Mucosa of stomach (tissue), 1 donor: ENCODE data around the gene PITRM1.
"Not testable (repeated sequence)": the region's sequence is repeated elsewhere in the genome, so short reads cannot be mapped to it uniquely, and the experiment has no call there.

Source experiments
- H3K27me3 ChIP-seq: one replicate; pipeline ENCODE4 v1.7.0; 2013; ENCODE audit warnings: mild to moderate bottlenecking, low read length; ENCODE audit not compliant: control insufficient read depth, insufficient read depth
- H3K36me3 ChIP-seq: one replicate; pipeline ENCODE4 v1.7.0; 2013; ENCODE audit warnings: low read length; ENCODE audit not compliant: control insufficient read depth, insufficient read depth
- H3K4me1 ChIP-seq: one replicate; pipeline ENCODE4 v1.7.0; 2013; ENCODE audit warnings: mild to moderate bottlenecking, low read length; ENCODE audit not compliant: control insufficient read depth, insufficient read depth
- H3K4me3 ChIP-seq: one replicate; pipeline ENCODE4 v1.7.0; 2013; ENCODE audit warnings: low read length
- H3K9ac ChIP-seq: one replicate; pipeline ENCODE4 v1.7.0; 2013; ENCODE audit warnings: mild to moderate bottlenecking, low read length, moderate library complexity
- H3K9me3 ChIP-seq: one replicate; pipeline ENCODE4 v1.7.0; 2013; ENCODE audit warnings: mild to moderate bottlenecking, low read length, moderate library complexity; ENCODE audit not compliant: control insufficient read depth
- donor health status: Pancreatic carcinoma.

Gene PITRM1

DNA sequence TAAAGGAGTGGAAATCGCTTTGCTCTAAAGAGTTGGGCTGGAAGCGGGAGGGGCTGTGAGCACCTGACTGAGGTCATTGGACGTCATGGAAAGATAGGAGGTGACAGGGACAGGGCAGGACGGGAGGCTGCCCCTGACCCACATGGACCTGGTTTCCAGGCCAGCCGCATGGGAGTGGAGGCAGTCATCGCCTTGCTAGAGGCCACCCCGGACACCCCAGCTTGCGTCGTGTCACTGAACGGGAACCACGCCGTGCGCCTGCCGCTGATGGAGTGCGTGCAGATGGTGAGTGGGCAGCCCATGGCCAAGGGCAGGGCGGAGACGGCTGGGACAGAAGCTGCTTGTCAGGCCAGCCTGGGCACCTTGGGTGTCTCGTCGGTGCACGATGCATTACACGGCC, 63.4 kb downstream of the PITRM1 start:
- no peaks in the 10 kb centered on the region for H3K4me1 ChIP-seq
- peaks cover 11% of the 10 kb centered on the region for H3K36me3 ChIP-seq

GRCh38 chr10:3108575-3109105, 63.9 kb downstream of the PITRM1 start:
- H3K9ac ChIP-seq = no peak overlapping the region
- no peaks in the 10 kb centered on the region for H3K9me3 ChIP-seq
- peaks cover 11% of the 10 kb centered on the region for H3K36me3 ChIP-seq
- no peaks in the 10 kb centered on the region for H3K27me3 ChIP-seq
- no peak overlapping the region for H3K4me3 ChIP-seq
- H3K4me1 ChIP-seq = no peaks in the 10 kb centered on the region

More for the DNA sequence above, 63.4 kb downstream of the PITRM1 start:
- no peaks in the 10 kb centered on the region for H3K9me3 ChIP-seq
- no peak overlapping the region for H3K4me3 ChIP-seq
- no peaks in the 10 kb centered on the region for H3K27me3 ChIP-seq
- no peak overlapping the region for H3K9ac ChIP-seq

DNA sequence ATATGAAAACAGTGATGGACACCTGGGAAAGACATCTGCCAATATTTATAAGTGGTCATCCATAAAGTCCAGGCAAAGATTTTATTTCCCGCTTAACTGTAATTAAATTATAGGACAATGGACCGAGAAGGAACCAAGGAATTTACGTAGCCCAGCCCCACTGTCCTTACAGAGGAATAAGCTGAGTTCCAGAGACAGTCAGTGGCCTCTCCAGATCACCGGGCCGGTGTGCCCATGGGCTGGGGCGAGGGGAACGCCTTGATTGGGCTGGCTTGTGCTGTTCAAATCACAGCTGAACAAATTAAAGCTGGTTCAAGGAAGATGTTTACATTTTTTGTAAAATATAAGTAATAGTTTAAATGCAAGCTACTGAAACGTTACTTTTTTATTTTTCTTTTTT, 64.5 kb downstream of the PITRM1 start:
- Histone ChIP-seq H3K9ac (no peak overlapping the region), H3K36me3 (peaks cover 10% of the 10 kb centered on the region), H3K9me3 (no peaks in the 10 kb centered on the region), H3K4me3 (no peak overlapping the region), H3K27me3 (no peaks in the 10 kb centered on the region), H3K4me1 (peaks cover 1% of the 10 kb centered on the region)

GRCh38 chr10:3107426-3107961, 65.1 kb downstream of the PITRM1 start:
- Histone ChIP-seq H3K36me3 (peaks cover 8% of the 10 kb centered on the region), H3K9me3 (no peaks in the 10 kb centered on the region), H3K9ac (no peak overlapping the region), H3K4me1 (peaks cover 5% of the 10 kb centered on the region), H3K27me3 (no peaks in the 10 kb centered on the region), H3K4me3 (no peak overlapping the region)

GRCh38 chr10:3106928-3107425, 65.6 kb downstream of the PITRM1 start:
- Histone ChIP-seq H3K9ac (no peak overlapping the region), H3K4me1 (peaks cover 5% of the 10 kb centered on the region), H3K4me3 (no peak overlapping the region), H3K9me3 (no peaks in the 10 kb centered on the region), H3K27me3 (no peaks in the 10 kb centered on the region), H3K36me3 (peaks cover 8% of the 10 kb centered on the region)

GRCh38 chr10:3106328-3106727, 66.3 kb downstream of the PITRM1 start:
- H3K9ac ChIP-seq, H3K27me3 ChIP-seq, H3K36me3 ChIP-seq, H3K9me3 ChIP-seq, H3K4me1 ChIP-seq, H3K4me3 ChIP-seq: not testable (repeated sequence)

DNA sequence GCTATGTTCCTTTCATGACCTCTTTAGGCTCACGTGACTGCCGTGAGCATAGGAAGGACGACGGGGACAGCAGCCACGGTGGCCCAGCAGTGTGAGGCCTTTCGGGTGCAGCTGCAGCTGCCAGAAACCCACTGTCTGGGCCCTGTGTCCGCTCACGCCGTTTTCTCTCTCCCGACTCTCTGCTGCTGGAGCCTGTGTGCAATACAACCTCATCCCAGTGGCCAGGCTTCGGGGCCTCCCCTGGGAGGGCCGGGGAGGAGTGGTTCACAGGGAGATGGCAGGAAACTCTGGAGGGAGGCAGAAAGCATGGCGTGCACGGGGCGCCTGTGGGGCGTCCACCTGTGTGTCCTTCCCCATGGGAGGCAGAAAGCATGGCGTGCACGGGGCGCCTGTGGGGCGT, 66.7 kb downstream of the PITRM1 start:
- peaks cover 8% of the 10 kb centered on the region for H3K36me3 ChIP-seq
- H3K4me3 ChIP-seq = no peak overlapping the region
- peaks cover 5% of the 10 kb centered on the region for H3K4me1 ChIP-seq
- no peaks in the 10 kb centered on the region for H3K27me3 ChIP-seq
- no peaks in the 10 kb centered on the region for H3K9me3 ChIP-seq
- no peak overlapping the region for H3K9ac ChIP-seq

DNA sequence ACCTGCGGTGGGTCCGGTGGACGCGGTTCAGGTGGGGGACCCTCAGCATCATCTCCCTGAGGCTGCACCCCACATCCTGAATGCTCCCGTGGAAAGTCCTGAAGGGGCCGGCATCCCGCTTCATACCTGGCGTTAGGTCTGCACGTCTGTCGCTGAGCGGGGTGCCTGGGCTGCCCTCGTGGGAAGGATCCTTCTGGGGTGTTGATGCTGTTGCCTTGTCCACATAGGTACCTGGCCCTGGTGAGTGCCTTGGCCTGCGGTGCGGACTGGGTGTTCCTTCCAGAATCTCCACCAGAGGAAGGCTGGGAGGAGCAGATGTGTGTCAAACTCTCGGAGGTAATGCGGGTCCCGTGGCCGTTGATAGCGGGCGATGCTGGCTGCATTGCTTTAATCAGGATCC, 67.4 kb downstream of the PITRM1 start:
- Histone ChIP-seq H3K4me1 (peaks cover 5% of the 10 kb centered on the region), H3K27me3 (no peaks in the 10 kb centered on the region), H3K9ac (no peak overlapping the region), H3K4me3 (no peak overlapping the region), H3K9me3 (no peaks in the 10 kb centered on the region), H3K36me3 (peaks cover 8% of the 10 kb centered on the region)

GRCh38 chr10:3104251-3104918, 68.2 kb downstream of the PITRM1 start:
- H3K4me3 ChIP-seq = no peak overlapping the region
- peaks cover 10% of the 10 kb centered on the region for H3K4me1 ChIP-seq
- H3K9ac ChIP-seq = no peak overlapping the region
- H3K9me3 ChIP-seq = no peaks in the 10 kb centered on the region
- no peaks in the 10 kb centered on the region for H3K27me3 ChIP-seq
- H3K36me3 ChIP-seq = peaks cover 6% of the 10 kb centered on the region

DNA sequence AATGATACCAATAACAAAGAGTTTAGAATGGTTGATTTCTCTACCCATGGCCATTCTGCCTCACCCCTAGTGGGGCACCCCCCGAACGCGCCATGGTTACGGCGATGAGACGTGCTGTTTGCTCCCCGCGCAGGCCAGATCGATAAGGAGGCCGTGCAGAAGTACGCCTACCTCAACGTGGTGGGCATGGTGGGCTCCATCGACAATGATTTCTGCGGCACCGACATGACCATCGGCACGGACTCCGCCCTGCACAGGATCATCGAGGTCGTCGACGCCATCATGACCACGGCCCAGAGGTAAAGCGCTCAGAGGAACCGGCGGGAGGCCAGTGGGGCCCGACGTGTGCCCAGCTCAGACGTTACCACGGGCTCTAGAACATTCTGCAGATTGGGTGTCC, 68.9 kb downstream of the PITRM1 start:
- H3K9me3 ChIP-seq = no peaks in the 10 kb centered on the region
- peaks cover 4% of the 10 kb centered on the region for H3K36me3 ChIP-seq
- H3K4me1 ChIP-seq = peaks cover 11% of the 10 kb centered on the region
- no peak overlapping the region for H3K9ac ChIP-seq
- H3K4me3 ChIP-seq = no peak overlapping the region
- H3K27me3 ChIP-seq = no peaks in the 10 kb centered on the region

- H3K9me3 ChIP-seq = no peaks in the 10 kb centered on the region
- H3K4me3 ChIP-seq = no peak overlapping the region
- H3K27me3 ChIP-seq = no peaks in the 10 kb centered on the region
- peaks cover 11% of the 10 kb centered on the region for H3K4me1 ChIP-seq
- H3K9ac ChIP-seq = no peak overlapping the region
- peaks cover 4% of the 10 kb centered on the region for H3K36me3 ChIP-seq
Observed at GRCh38 chr10:3102720-3103427, 69.7 kb downstream of the PITRM1 start.
